RPMI7951 (cell line): Measurements from ENCODE around the gene MYCBPAP. TPM values are rescaled to one million over a fixed set of nuclear protein-coding genes. Genes with fewer than 3 reads are reported as not detected.

Source experiments
- DNase-seq: peaks from one replicate; pipeline ENCODE4 v3.0.0-alpha.2; 2012; ENCODE audit warnings: low read depth
- total RNA-seq: library from RNA; depleted of rRNA; stranded (reverse); fragments of >200 nt; shearing (Covaris generic); gene quantifications from 2 replicates; pipeline ENCODE4 v1.2.3, GENCODE V29; 2014

MYCBPAP gene
- total RNA-seq, 1 experiment from 2014 or later, result not detected

DNA sequence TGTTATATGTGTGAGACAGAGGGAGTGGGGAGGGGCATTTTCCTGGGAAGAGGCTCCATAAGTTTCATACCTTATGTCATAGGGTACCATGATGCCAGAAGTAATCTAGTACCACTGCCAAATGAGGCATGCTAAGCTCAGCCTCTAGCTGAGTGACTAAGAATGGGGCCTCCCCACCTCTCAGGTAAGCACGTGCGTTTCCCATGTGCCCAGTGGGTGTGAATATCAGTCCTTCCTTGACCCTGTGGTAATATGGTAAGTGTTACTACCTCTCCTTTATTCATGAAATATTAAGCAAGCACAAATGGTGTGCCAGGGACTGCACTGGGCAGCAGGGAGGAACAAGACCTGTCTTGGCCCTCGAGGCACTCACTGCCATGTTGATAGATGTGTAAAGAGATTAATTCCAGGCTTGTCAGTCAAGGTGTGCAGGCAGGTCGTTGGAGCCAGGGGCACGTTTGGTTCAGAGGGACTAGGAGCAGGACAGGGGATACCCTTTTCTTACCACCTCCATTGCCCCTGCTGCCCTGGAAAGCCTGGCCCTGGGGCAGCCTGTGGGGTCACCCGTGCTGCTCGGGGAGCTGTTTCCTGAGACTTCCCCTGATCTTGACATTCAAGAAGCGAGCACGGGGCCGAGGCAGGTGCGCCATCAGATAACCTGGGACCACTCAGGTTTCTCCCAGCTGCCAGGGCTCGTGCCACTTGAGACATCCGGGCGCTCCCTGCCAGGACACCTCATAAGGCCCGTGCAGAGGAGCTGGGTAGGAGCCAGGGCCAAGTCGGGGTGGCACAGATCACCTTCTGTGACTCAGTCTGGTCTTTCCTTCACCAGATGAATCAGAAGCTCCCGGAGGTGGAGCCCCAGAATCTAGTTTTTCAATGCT is 20.8 kb upstream of the MYCBPAP start:
- peak; percentile 36 for DNase-seq

DNA sequence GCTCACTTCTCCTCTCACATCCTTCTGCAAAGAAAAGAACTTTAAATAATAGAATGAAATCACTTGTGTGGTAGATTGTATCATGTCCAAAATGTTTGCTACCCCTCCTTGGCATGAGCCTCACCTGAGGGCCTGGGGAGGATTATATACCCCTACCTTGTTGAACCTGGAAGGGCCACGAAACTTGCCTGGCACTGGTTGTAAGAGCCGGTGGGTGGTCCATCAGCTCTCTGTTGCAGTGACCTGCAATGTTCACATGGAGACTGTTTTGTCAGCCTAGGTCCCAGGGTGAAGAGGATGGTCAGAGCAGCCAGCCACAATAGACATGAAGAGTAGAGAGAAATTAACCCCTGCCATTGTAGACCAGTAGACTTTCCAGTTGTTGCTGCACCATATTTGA is 19.4 kb upstream of the MYCBPAP start:
- DNase-seq, result no peak

DNA sequence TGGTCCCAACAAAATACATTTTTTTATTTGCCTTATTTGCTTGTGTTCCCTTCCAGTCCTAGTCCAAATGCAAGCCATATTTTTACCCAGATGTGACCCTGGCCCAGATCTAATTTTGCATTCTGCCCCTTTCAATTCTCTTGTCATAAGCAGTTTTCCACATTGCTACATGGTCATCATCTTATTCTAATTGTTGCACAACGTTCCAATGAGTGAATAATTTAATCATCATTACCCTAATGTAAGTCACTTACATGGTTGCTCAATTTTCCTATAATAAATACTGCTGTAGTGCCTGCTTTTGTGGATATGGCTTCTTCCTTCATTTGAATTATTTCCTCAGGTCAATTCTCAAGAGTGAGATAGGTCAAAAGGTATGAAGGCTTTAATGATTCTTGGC is 16.7 kb upstream of the MYCBPAP start:
- DNase-seq, result no peak

DNA sequence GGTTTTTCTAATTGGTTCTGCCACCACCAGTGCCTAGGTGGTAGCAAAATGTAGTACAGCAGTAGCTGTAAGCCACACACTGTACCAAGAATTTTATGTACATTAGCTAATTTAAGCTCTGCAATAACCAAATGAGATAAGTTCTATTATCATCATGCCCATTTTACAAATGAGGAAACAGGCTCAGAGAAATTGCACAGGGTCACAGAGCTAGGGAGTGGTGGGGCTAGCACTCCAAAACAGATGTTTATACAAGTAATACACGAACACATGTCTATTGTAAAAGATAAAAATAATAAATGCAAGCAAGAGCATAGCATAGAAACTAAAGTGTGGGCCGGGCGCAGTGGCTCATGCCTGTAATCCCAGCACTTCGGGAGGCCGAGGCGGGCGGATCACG is 16.0 kb upstream of the MYCBPAP start:
- DNase-seq, result no peak

DNA sequence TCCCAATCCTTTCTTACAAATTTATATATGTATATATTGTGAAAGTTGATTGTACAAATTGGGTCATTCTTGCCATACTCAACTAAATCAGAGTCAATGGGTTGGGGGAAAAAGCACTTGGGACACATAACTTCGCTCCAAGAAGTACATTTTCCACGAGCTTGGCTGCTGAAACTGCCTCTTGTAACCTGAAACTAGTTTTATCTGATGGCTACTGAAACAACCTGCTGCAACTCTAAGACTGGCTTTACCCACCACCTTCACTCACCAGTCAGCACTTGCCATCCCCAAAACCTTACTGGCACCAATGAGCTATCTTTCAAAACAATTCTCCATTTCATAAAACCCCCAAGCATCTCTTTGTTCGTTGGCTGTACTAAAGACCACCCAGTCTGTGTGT is 14.5 kb upstream of the MYCBPAP start:
- DNase-seq, result no peak

DNA sequence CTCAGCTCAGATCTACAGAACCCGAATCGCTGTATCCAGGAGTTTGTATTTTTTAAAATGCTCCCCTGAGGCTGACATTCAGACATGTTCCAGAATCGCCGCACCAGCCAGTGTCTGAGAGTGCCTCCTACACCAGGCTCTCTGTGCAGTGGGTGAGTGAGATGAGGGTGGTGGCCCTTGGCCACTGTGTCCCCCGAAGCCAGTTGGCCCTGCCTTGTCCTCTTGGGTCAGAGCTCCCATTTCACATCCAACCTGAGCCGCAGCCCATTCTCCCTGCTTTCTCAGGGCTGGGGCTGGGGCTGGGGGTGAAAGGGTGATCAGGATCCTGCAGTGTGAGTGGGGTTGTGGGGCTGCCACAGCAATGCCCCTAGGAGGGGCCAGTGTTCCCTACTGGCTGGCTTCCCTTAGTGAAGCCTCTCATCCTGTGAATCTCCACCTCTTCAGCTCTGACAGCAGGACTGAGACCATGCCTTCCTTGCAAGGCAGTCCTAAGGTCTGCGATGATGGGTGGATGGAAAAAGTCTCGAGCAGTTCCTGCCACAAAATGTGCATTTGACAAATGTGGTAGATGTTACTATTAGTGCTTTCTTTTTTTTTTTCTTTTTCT is 12.9 kb upstream of the MYCBPAP start:
- no peak for DNase-seq

DNA sequence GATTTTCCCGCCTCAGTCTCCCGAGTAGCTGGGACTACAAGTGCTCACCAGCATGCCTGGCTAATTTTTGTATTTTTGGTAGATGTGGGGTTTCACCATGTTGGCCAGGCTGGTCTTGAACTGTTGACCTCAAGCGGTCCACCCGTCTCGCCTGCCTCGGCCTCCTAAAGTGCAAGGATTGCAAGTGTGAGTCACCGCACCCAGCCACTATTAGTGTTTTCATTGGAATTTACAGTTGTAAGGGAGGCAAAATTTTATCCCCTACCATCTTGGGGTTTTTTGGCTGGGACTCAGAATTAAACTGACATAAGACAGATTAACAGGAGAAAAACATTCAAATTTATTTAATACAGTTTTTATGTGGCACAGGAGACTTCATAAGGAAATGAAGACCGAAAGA is 12.3 kb upstream of the MYCBPAP start:
- DNase-seq, result peak; percentile 36

DNA sequence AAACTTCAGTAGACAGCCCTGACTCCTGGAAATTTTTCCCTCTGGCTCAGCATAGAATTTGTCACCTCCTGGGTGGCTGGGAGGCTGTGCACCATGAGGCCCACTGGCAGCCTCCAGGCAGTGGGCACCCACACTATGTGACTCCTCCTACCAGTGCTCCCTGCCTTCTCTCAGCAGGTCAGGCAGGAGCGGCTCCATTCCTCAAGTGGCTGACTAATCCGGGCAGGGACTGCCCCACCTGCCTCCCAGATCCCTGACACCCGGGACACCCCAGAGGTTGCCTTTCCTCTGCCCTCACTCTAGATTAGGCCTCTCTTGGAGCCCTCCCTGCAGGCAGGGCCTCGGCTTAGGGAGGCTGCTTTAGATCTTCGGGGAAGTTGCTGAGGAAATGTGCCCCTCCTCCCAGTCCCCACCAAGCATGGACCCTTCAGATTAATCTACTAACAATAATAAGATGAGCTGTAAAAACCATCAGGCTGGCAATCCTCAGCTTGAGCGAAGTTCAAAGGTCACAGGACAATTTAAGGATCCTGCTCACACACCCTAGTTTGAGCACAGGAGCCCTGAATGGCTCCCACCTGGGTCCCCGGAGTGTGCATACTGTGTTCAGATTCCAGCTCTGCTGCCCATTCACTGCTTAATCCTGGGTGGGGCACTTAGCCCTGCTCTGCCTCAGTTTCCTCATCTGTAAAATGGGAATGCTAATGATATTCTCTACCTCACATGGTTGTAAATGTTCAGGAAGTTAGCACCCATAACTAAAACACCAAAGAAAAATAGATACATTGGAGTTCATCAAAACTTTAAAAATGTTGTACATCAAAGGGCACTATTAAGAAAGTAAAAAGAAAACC is 10.0 kb upstream of the MYCBPAP start:
- DNase-seq, result no peak

DNA sequence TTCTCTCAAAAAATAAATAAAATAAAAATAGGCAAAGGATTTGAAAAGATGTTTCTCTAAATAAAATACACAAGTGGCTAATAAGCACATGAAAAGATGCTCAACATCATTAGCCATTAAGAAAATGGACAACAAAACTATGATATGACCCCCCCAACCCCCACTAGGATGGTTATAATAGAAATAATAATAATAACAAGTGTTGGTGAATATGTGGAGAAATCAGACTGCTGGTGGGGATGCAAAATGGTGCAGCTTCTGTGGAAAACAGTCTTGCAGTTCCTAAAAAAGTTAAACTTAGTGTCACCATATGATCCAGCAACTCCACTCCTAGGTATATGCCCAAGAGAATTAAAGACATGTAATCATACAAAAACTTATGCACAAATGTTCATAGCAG is 9.0 kb upstream of the MYCBPAP start:
- DNase-seq, result no peak

DNA sequence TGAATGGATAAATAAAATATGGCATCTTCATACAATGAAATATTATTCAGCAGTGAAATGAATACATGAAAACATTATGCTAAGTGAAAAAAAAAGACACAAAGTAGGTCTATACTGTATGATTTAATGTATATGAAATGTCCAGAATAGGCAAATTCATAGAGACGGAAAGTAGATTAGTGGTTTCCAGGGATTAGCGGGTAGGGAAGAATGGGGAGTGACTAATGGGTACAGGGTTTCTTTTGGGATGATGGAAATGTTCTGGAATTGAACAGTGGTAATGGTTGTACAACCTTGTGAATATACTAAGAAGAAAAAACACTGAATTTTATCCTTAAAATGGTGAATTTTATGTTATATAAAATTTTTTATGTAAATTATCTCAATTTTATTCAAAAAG is 8.5 kb upstream of the MYCBPAP start:
- DNase-seq, result no peak

DNA sequence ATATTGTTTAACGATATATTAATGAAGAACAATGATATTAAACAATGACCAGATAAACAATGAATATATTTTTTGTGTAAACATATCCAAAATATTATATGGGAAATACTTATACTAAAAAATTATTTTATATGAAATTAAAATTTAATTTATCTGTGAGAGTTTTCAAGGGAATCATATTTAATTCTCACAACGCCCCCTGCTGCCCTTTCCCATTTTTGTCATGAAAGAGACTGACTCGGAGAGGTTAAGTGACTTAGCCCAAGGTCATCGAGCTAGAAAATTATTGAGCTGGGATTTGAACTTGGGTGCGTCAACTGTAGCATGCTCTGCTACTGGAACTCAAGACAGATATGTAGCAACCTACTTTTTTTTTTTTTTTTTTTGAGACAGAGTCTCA is 7.2 kb upstream of the MYCBPAP start:
- peak; percentile 27 for DNase-seq

DNA sequence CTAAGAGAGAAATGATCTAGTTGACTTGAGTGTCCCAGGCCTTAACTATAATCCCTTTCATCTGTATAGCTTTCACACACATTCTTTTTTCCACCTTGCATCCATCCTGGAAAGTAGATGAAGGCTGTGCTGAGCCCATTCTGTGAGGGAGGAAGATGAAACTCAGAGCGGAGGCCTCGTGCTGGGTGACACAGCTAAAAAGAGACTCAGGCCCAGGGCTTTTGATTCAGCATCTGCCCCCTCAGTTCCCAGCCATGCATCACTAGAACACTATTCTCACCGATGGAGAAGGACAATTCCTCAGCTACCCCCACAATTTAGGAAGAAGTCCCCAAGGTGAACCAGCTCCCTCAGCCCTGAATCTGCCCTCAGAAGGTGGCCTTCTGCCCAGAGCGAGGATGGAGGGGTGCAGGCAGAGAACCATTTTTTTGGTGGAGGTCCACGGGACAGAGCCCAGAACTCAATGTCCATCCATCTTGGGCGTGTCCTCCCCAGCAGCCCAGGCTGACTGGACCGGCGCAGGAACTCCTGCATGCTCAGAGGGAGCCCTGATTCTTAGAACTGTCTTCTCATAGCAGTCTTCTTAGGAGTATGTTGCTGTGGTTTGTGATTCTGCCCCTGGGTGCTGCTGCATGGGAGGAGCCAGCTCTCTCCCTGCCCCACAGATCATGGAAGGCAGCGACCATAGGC is 5.8 kb upstream of the MYCBPAP start:
- no peak for DNase-seq

DNA sequence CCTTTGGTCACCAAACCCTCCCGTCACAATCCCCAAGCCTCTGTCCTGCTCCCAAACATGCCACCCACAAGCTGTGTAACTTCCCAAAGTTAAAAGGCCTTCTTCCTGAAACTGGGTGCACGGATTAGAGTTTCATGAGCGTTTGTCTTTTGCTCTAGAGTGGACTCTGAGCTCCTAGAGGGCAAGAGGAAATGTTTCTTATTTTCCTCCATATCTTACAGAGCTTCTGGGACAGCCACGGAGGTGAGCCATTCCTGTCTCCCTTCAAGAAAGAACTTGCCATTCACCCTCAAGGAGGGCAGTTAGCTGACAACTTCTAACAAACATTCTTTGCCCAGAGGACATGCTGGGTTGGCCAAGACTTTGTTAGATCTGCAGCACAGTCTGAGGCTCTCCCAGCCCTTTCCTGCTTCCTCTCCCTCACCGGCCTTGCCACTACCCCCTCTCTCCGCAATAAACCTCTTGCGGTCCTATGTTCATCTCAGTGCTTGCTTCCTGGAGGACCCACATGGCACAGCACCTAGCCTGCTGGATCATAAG is 2.6 kb upstream of the MYCBPAP start:
- no peak for DNase-seq

DNA sequence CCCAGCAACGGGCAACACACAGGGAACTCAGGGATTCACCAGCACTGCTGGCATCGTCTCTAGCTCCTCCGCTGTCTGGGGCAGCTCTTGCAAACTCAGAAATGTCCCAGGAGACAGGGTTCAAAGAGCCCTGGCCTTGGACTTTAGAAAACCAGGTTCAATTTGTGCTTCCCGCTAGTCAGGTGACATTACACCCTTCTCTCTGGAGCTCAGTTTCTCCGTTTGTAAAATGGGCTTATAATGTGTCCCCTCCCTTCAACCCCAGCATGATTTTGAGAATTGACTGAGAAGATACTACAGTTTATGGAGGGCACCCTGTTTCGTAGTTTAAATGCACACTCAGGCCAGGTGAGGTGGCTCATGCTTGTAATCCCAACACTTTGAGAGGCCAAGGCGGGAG is 1.9 kb upstream of the MYCBPAP start:
- DNase-seq, result no peak

DNA sequence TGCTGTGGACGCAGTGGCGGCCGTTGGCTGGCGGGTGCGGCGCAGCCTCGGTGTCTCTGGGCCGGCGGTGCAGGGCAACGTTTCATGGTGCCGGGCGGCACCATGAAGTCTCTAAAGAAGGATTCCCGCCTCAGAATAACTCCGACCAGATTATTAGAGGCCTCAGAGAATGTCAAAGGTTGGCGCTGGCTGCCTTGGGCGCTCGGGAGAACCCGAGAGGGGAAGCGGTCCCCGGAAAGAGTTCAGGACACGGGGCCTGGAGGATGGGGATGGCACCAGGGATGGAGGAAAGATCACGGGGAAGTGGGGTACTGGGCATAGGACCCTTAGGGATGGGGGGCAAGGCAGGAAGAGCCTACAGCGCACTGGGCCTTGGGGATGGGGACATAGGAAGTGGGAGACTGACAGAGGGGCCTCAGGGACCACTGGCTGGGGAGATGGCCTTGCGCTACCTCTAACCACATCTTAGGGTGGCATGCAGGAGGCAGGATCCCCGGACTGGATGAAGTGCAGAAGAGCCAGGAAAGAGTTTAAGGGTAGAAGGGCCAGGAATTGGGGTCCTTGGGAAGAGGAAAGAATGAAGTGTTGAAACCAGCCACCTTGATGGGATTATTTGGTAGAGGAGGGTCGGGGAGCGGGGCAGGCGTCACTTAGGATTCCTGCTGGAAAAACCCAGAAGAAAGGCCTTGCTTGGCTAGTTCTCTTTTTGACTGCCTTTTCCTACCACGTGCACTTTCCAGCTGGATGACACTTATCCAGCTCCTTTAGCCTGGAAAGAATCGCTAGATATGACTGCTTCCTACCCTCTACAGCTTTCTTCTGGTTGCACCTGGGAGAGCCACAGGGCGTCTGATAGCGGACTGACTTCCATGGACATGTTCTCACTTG is 578 bp downstream of the MYCBPAP start:
- DNase-seq, result no peak

DNA sequence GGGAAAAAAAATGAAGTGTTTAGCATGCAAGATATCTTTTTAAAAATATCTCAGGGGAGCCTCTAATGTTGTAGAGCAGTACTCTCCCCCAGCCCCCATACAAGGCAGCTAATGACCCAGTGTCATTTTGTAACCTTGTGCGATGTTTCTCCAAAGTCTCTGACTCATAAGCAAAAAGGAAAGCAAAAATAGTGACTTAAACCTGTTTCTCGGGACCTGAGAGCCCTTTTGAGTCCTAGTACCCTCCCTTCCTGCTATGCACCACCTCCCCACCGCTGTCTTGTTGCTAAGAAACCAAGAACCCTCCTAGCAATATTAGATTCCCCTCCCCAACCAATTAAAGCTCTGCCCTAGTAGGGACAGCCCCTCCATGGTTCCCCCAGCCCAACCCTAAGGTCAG is 2.8 kb downstream of the MYCBPAP start:
- DNase-seq, result peak; percentile 15

DNA sequence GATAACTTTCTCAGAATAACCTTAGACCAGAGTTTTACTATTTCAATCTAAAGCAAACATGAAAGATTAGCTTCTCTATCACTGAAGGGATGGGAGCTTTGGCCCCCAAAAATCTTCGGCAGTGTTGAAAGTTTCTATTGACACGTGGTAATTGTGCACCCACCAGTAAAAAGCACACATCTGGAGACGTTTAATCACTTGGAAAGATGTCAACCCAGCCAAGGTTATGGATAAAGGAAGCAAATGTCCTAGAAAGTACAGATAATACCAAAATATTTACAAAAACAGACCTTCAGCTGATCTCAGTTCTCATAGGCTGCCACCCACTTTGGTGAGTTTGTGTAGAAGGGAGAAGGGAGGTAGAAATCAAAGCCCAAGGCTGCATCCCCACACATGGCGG is 5.3 kb downstream of the MYCBPAP start:
- no peak for DNase-seq

DNA sequence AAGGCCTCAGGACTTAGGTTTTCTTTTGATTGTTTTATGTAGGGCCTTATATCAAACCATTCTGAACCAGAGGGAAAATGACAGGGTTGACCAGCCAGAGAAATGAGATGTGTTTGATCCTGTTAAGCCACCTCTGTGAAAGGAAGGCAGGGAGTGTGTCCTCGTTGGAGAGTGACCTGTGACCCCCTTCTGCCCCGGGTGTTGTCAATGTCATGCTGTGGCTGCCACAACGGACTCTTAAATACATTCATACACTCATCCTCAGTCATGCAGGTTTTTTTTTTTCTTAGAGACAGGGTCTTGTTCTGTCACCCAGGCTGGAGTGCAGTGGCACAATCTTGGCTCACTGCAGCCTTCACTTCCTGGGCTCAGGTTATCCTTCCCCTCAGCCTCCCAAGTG is 6.1 kb downstream of the MYCBPAP start:
- no peak for DNase-seq

DNA sequence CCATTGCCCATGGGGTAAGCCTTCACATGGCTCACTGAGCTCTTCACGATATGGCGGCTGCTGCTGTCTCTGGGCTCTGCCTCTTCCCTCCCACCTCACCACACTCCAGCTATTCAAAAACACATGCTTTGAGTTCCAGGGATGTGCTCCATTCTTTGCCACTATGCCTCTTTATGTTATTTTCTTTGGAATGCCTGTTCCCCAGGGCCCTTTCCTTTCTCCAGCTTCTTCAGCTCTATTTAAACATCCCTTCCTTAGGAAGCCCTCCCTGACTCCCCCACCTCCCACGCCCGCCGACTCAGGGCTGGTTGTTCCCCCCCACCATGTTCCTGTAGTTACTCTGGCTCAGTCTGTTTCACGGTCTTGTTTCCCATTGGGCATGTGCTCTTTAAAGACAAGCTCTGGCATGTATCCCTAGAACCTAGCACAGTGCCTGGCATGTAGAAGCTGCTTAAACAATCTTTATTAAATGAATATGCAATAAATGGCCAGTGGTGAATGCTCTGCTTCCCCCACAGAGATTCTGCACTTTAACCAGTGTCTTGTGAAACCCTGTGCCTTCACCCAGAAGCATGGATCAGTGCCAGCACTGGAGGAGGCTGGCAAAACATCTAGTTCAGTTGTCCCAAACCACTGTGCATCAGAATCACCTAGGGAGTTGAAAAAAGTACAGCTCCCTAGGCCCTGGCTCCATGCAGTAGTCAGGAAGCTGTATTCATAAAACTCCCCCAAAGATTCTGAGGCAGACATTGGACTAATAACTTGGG is 6.9 kb downstream of the MYCBPAP start:
- DNase-seq, result peak; percentile 13

DNA sequence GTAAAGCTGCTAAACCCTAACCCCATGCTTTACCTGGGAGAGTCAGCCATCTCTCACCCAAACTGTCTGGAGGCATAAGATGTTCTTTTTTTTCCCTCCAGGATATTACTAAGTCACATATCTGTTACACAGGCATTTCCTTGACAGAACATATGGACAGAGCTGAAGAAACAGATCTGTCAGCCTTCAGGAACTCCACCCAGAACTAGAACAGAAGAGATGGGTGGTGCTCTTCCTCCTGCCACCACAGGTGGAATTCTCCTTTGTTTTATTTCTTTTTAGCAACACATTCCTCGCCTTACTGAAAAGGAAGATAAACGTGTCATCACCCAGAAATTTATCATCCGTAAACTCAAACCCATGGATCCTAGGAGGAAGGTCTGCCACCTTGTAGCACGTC is 8.8 kb downstream of the MYCBPAP start:
- no peak for DNase-seq
